Neural crest cell (in vitro differentiated cells): ENCODE measurements around the gene ECHDC3. TPM values are rescaled to one million over a fixed set of nuclear protein-coding genes. Genes with fewer than 3 reads are reported as not detected.

Source experiments
- DNase-seq: peaks from one replicate; pipeline ENCODE4 v3.0.0; 2021; ENCODE audit warnings: low read depth, mixed read lengths, low spot score
- H3K27ac Mint-ChIP-seq: one replicate; pipeline ENCODE4 v1.8.0; 2021; ENCODE audit warnings: mild to moderate bottlenecking, mixed read lengths; ENCODE audit not compliant: unreplicated experiment
- H3K27me3 Mint-ChIP-seq: 2 replicates; pipeline ENCODE4 v1.8.0; 2021; ENCODE audit warnings: low read depth, mild to moderate bottlenecking, mixed read lengths
- H3K36me3 Mint-ChIP-seq: 2 replicates; pipeline ENCODE4 v1.8.0; 2021; ENCODE audit warnings: low read depth, mild to moderate bottlenecking, mixed read lengths
- H3K4me1 Mint-ChIP-seq: 2 replicates; pipeline ENCODE4 v1.8.0; 2021; ENCODE audit warnings: mixed read lengths
- H3K4me3 Mint-ChIP-seq: one replicate; pipeline ENCODE4 v1.8.0; 2021; ENCODE audit warnings: mild to moderate bottlenecking, mixed read lengths
- H3K9me3 Mint-ChIP-seq: 2 replicates; pipeline ENCODE4 v1.8.0; 2021; ENCODE audit warnings: mixed read lengths
- total RNA-seq: library from RNA; stranded (reverse); gene quantifications from 2 replicates; pipeline ENCODE4 v1.2.1, GENCODE V29; 2021
- TF ChIP-seq, protein P1 (sequence below): fragments of 200-600 bp; sonication (generic); conservative IDR thresholded peaks from 2 replicates; pipeline ENCODE4 v1.5.0; 2021; ENCODE audit warnings: antibody characterized with exemption, mild to moderate bottlenecking

ECHDC3 gene
- total RNA-seq, 1 donor from 2014 or later, result 5.3 TPM

- H3K36me3 Mint-ChIP-seq, result no peaks in the 10 kb centered on the region
- DNase-seq, result no peak
- H3K9me3 Mint-ChIP-seq, result no peaks in the 10 kb centered on the region
- H3K27ac Mint-ChIP-seq, result no peak overlapping the region
- H3K4me3 Mint-ChIP-seq, result no peak overlapping the region
- no peaks in the 10 kb centered on the region for H3K4me1 Mint-ChIP-seq
- H3K27me3 Mint-ChIP-seq, result no peaks in the 10 kb centered on the region
- TF ChIP-seq, protein P1, sequence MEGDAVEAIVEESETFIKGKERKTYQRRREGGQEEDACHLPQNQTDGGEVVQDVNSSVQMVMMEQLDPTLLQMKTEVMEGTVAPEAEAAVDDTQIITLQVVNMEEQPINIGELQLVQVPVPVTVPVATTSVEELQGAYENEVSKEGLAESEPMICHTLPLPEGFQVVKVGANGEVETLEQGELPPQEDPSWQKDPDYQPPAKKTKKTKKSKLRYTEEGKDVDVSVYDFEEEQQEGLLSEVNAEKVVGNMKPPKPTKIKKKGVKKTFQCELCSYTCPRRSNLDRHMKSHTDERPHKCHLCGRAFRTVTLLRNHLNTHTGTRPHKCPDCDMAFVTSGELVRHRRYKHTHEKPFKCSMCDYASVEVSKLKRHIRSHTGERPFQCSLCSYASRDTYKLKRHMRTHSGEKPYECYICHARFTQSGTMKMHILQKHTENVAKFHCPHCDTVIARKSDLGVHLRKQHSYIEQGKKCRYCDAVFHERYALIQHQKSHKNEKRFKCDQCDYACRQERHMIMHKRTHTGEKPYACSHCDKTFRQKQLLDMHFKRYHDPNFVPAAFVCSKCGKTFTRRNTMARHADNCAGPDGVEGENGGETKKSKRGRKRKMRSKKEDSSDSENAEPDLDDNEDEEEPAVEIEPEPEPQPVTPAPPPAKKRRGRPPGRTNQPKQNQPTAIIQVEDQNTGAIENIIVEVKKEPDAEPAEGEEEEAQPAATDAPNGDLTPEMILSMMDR, result no peak
Measured at GRCh38 chr10:11763501-11763861, 21.3 kb downstream of the ECHDC3 start.

DNA sequence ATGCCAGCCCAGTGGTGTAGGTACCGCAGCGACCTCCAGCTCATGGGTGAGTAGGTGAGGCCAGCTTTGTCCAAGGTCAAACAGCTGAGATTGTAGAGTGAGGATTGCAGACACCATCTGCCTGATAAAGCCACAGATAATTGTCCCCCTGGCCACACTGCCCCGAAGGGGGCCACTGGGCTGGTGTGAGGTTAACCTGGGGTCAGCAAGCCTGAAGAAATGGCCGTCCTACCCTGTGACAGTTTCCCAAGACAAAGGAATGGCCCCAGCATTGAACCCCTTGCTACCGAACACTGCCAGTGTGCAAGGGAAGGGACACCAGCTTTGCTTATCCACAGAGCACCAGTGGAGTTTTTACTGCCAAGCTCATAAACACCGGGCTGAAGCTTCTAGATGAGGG is 23.0 kb downstream of the ECHDC3 start:
- no peaks in the 10 kb centered on the region for H3K9me3 Mint-ChIP-seq
- H3K27me3 Mint-ChIP-seq, result no peaks in the 10 kb centered on the region
- no peaks in the 10 kb centered on the region for H3K36me3 Mint-ChIP-seq
- DNase-seq, result no peak
- no peak overlapping the region for H3K27ac Mint-ChIP-seq
- H3K4me3 Mint-ChIP-seq, result no peak overlapping the region
- H3K4me1 Mint-ChIP-seq, result no peaks in the 10 kb centered on the region
- TF ChIP-seq, protein P1, result no peak

GRCh38 chr10:11772575-11773288 is 30.6 kb downstream of the ECHDC3 start:
- H3K27me3 Mint-ChIP-seq, result no peaks in the 10 kb centered on the region
- TF ChIP-seq, protein P1, result no peak
- no peaks in the 10 kb centered on the region for H3K9me3 Mint-ChIP-seq
- DNase-seq, result no peak
- H3K4me3 Mint-ChIP-seq, result no peak overlapping the region
- H3K36me3 Mint-ChIP-seq, result no peaks in the 10 kb centered on the region
- H3K27ac Mint-ChIP-seq, result no peak overlapping the region
- no peaks in the 10 kb centered on the region for H3K4me1 Mint-ChIP-seq

- H3K27ac Mint-ChIP-seq, result no peak overlapping the region
- H3K36me3 Mint-ChIP-seq, result no peaks in the 10 kb centered on the region
- H3K9me3 Mint-ChIP-seq, result no peaks in the 10 kb centered on the region
- H3K27me3 Mint-ChIP-seq, result no peaks in the 10 kb centered on the region
- H3K4me3 Mint-ChIP-seq, result no peak overlapping the region
- H3K4me1 Mint-ChIP-seq, result no peaks in the 10 kb centered on the region
- TF ChIP-seq, protein P1, result no peak
- DNase-seq, result no peak
Measured at GRCh38 chr10:11773761-11774441, 31.7 kb downstream of the ECHDC3 start.

DNA sequence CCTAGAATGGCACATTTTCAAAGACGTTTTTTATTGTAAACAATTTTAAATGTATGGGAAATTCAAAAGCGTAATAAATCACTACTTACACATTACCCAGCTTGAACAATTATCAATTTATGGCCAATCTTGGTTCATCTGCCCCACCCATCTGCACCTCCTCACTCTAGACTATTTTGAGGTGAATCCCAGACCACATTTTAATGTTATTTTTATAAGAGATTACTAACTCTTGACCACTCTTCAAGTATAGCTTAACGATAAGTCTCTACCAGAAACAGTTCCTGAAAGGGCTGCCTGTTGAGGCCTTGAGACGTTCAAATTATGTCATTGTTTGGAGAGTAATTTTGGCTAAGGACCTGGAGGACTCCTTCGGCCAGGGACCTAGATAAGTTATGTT is 33.2 kb downstream of the ECHDC3 start:
- TF ChIP-seq, protein P1, result no peak
- Mint-ChIP-seq H3K36me3 (no peaks in the 10 kb centered on the region), H3K4me3 (no peak overlapping the region), H3K4me1 (no peaks in the 10 kb centered on the region), H3K27me3 (no peaks in the 10 kb centered on the region), H3K27ac (no peak overlapping the region), H3K9me3 (no peaks in the 10 kb centered on the region)
- no peak for DNase-seq
